Neural progenitor cell (in vitro differentiated cells): ENCODE data around the gene NR2C2. TPM values are rescaled to one million over a fixed set of nuclear protein-coding genes. Genes with fewer than 3 reads are reported as not detected.

Experiments
- DNase-seq: peaks from one replicate; pipeline ENCODE4 v3.0.0-alpha.2; 2016; ENCODE audit warnings: low spot score
- H2AFZ ChIP-seq: fragments of 200-600 bp; sonication (generic); replicated peaks from 2 replicates; pipeline ENCODE4 v1.6.1; 2016; ENCODE audit warnings: antibody characterized with exemption
- H3F3A ChIP-seq: fragments of 200-600 bp; sonication (generic); 2 replicates; pipeline ENCODE4 v1.6.1; 2016; ENCODE audit warnings: antibody characterized with exemption, low read depth
- H3K27ac ChIP-seq: fragments of 200-600 bp; sonication (generic); 2 replicates; pipeline ENCODE4 v1.5.1; 2016; ENCODE audit warnings: mild to moderate bottlenecking
- H3K27me3 ChIP-seq: fragments of 200-600 bp; sonication (generic); 2 replicates; pipeline ENCODE4 v1.6.1; 2016; ENCODE audit warnings: mild to moderate bottlenecking, moderate library complexity
- H3K36me3 ChIP-seq: fragments of 200-600 bp; sonication (generic); 2 replicates; pipeline ENCODE4 v1.5.1; 2016
- H3K4me1 ChIP-seq: fragments of 200-600 bp; sonication (generic); 2 replicates; pipeline ENCODE4 v1.6.1; 2016; ENCODE audit warnings: mixed run types
- H3K4me2 ChIP-seq: fragments of 200-600 bp; sonication (generic); 2 replicates; pipeline ENCODE4 v1.6.1; 2016
- H3K4me3 ChIP-seq: fragments of 200-600 bp; sonication (generic); 2 replicates; pipeline ENCODE4 v1.5.1; 2016
- H3K79me2 ChIP-seq: fragments of 200-600 bp; sonication (generic); 2 replicates; pipeline ENCODE4 v1.6.1; 2016; ENCODE audit warnings: low read depth
- H3K9ac ChIP-seq: fragments of 200-600 bp; sonication (generic); 2 replicates; pipeline ENCODE4 v1.6.1; 2016
- H3K9me3 ChIP-seq: fragments of 200-600 bp; sonication (generic); 2 replicates; pipeline ENCODE4 v1.5.1; 2016; ENCODE audit warnings: low read depth
- H4K20me1 ChIP-seq: fragments of 200-600 bp; sonication (generic); 2 replicates; pipeline ENCODE4 v1.6.1; 2016; ENCODE audit warnings: low read depth
- H3K27ac Mint-ChIP-seq: 3 replicates; pipeline ENCODE4 v1.8.0; 2021; ENCODE audit warnings: mixed read lengths
- H3K27me3 Mint-ChIP-seq: 2 replicates; pipeline ENCODE4 v1.8.0; 2022; ENCODE audit warnings: low read depth, mild to moderate bottlenecking, inconsistent platforms, moderate library complexity, mixed read lengths; ENCODE audit not compliant: insufficient read depth
- H3K36me3 Mint-ChIP-seq: 3 replicates; pipeline ENCODE4 v1.8.0; 2021; ENCODE audit warnings: mixed read lengths
- H3K4me1 Mint-ChIP-seq: 3 replicates; pipeline ENCODE4 v1.8.0; 2021; ENCODE audit warnings: mixed read lengths
- H3K4me3 Mint-ChIP-seq: 3 replicates; pipeline ENCODE4 v1.8.0; 2021; ENCODE audit warnings: mild to moderate bottlenecking, moderate library complexity, mixed read lengths
- H3K9me3 Mint-ChIP-seq: 3 replicates; pipeline ENCODE4 v1.8.0; 2020; ENCODE audit warnings: mixed read lengths
- CTCF ChIP-seq: fragments of 200-600 bp; sonication (generic); IDR thresholded peaks from 2 replicates; pipeline ENCODE4 v1.5.1; 2017; ENCODE audit warnings: antibody characterized with exemption, mild to moderate bottlenecking
- EZH2 ChIP-seq: fragments of 200-600 bp; sonication (generic); IDR thresholded peaks from 2 replicates; pipeline ENCODE4 v1.6.1; 2017; ENCODE audit warnings: antibody characterized with exemption, mild to moderate bottlenecking, moderate library complexity
- EZH2phosphoT487 ChIP-seq: fragments of 200-600 bp; sonication (generic); IDR thresholded peaks from 2 replicates; pipeline ENCODE4 v1.6.1; 2017; ENCODE audit warnings: antibody characterized with exemption
- total RNA-seq: library from RNA; depleted of rRNA; stranded (reverse); fragments of >200 nt; gene quantifications from 2 replicates; pipeline ENCODE4 v1.2.3, GENCODE V29; 2015; ENCODE audit warnings: low replicate concordance

Gene NR2C2
- total RNA-seq, 1 donor from 2014 or later: 57.3 TPM

GRCh38 chr3:14914779-14915117, 32.6 kb upstream of the NR2C2 start:
- H4K20me1 ChIP-seq: no peaks in the 10 kb centered on the region
- no peak for DNase-seq
- Mint-ChIP-seq H3K27ac (no peak overlapping the region), H3K27me3 (peaks cover 7% of the 10 kb centered on the region), H3K9me3 (no peaks in the 10 kb centered on the region), H3K36me3 (no peaks in the 10 kb centered on the region), H3K4me1 (no peaks in the 10 kb centered on the region), H3K4me3 (no peak overlapping the region)
- no peaks in the 10 kb centered on the region for H3K4me1 ChIP-seq
- TF ChIP-seq EZH2phosphoT487 (no peak), EZH2 (no peak), CTCF (no peak)
- H2AFZ ChIP-seq: no peak overlapping the region
- no peak overlapping the region for H3K27ac ChIP-seq
- no peaks in the 10 kb centered on the region for H3K27me3 ChIP-seq
- no peak overlapping the region for H3K9ac ChIP-seq
- H3K4me3 ChIP-seq: no peak overlapping the region
- H3K4me2 ChIP-seq: no peak overlapping the region
- no peaks in the 10 kb centered on the region for H3K79me2 ChIP-seq
- H3K9me3 ChIP-seq: no peaks in the 10 kb centered on the region
- no peaks in the 10 kb centered on the region for H3K36me3 ChIP-seq
- H3F3A ChIP-seq: no peaks in the 10 kb centered on the region

GRCh38 chr3:14915636-14916222, 31.7 kb upstream of the NR2C2 start:
- no peak for DNase-seq
- TF ChIP-seq EZH2: no peak
- TF ChIP-seq EZH2phosphoT487: no peak
- peak; percentile 25 for TF ChIP-seq CTCF
- no peak overlapping the region for H3K4me2 ChIP-seq
- no peaks in the 10 kb centered on the region for H3K4me1 Mint-ChIP-seq
- no peak overlapping the region for H3K9ac ChIP-seq
- no peak overlapping the region for H3K4me3 Mint-ChIP-seq
- no peaks in the 10 kb centered on the region for H3K27me3 ChIP-seq
- H3K27ac ChIP-seq: no peak overlapping the region
- no peaks in the 10 kb centered on the region for H3F3A ChIP-seq
- H3K4me1 ChIP-seq: no peaks in the 10 kb centered on the region
- no peaks in the 10 kb centered on the region for H3K9me3 Mint-ChIP-seq
- no peaks in the 10 kb centered on the region for H3K9me3 ChIP-seq
- no peak overlapping the region for H2AFZ ChIP-seq
- no peaks in the 10 kb centered on the region for H4K20me1 ChIP-seq
- H3K79me2 ChIP-seq: no peaks in the 10 kb centered on the region
- H3K27ac Mint-ChIP-seq: no peak overlapping the region
- no peaks in the 10 kb centered on the region for H3K36me3 ChIP-seq
- no peaks in the 10 kb centered on the region for H3K36me3 Mint-ChIP-seq
- H3K4me3 ChIP-seq: no peak overlapping the region
- peaks cover 8% of the 10 kb centered on the region for H3K27me3 Mint-ChIP-seq

GRCh38 chr3:14918356-14918860, 29.0 kb upstream of the NR2C2 start:
- Mint-ChIP-seq H3K9me3 (no peaks in the 10 kb centered on the region), H3K27ac (no peak overlapping the region)
- no peak for TF ChIP-seq EZH2phosphoT487
- no peak for TF ChIP-seq CTCF
- no peak for TF ChIP-seq EZH2

More at GRCh38 chr3:14918356-14918860, 29.0 kb upstream of the NR2C2 start:
- H3K4me3 Mint-ChIP-seq: no peak overlapping the region
- DNase-seq: no peak
- Histone ChIP-seq H4K20me1 (no peaks in the 10 kb centered on the region), H3K9me3 (no peaks in the 10 kb centered on the region), H3K79me2 (no peaks in the 10 kb centered on the region), H3K27ac (no peak overlapping the region), H3K36me3 (no peaks in the 10 kb centered on the region), H3K27me3 (no peaks in the 10 kb centered on the region), H3K4me2 (no peak overlapping the region), H3F3A (no peaks in the 10 kb centered on the region), H3K4me1 (peaks cover 1% of the 10 kb centered on the region), H3K4me3 (no peak overlapping the region), H3K9ac (no peak overlapping the region), H2AFZ (no peak overlapping the region)
- no peaks in the 10 kb centered on the region for H3K36me3 Mint-ChIP-seq
- H3K4me1 Mint-ChIP-seq: peaks cover 8% of the 10 kb centered on the region
- H3K27me3 Mint-ChIP-seq: peaks cover 5% of the 10 kb centered on the region
